Left ventricle myocardium inferior (tissue), 1 donor: ENCODE results near the gene BZW2. TPM values are rescaled to one million over a fixed set of nuclear protein-coding genes. Genes with fewer than 3 reads are reported as not detected.

ENCODE experiments used
- DNase-seq: peaks from one replicate; pipeline ENCODE4 v3.0.0-alpha.2; 2020
- H3K27ac ChIP-seq: fragments of 200-600 bp; replicated peaks from 2 replicates; pipeline ENCODE4 v1.8.0; 2021
- H3K27me3 ChIP-seq: fragments of 200-600 bp; 2 replicates; pipeline ENCODE4 v1.8.0; 2021; ENCODE audit warnings: low read depth
- H3K36me3 ChIP-seq: fragments of 200-600 bp; 2 replicates; pipeline ENCODE4 v1.8.0; 2021
- H3K4me1 ChIP-seq: fragments of 200-600 bp; 2 replicates; pipeline ENCODE4 v1.8.0; 2021
- H3K4me3 ChIP-seq: fragments of 200-600 bp; 2 replicates; pipeline ENCODE4 v1.8.0; 2021; ENCODE audit warnings: mild to moderate bottlenecking, moderate library complexity
- H3K9me3 ChIP-seq: fragments of 200-600 bp; replicated peaks from 2 replicates; pipeline ENCODE4 v1.8.0; 2021
- intact Hi-C: fragments of 100-400 bp; cut with micrococcal nuclease; formaldehyde crosslinking; loops from one replicate; pipeline ENCODE4 v1.11.0; 2022
- total RNA-seq: library from RNA; stranded (reverse); fragmentation: NEBNext Ultra II Directional; extraction: Animal tissue kit (Norgen Biotek cat#: 25700); gene quantifications from one replicate; pipeline ENCODE4 v1.2.1, GENCODE V29; 2021
- TF ChIP-seq, protein P1 (sequence below): fragments of 200-600 bp; IDR thresholded peaks from 2 replicates; pipeline ENCODE4 v1.8.0; 2021; ENCODE audit warnings: antibody characterized with exemption, mild to moderate bottlenecking, borderline replicate concordance
- donor health status: DM: no; HTN: yes; CAD: no; lungs with severe emphysema.

Gene BZW2
- total RNA-seq, 1 donor from 2014 or later, result 308 TPM

DNA sequence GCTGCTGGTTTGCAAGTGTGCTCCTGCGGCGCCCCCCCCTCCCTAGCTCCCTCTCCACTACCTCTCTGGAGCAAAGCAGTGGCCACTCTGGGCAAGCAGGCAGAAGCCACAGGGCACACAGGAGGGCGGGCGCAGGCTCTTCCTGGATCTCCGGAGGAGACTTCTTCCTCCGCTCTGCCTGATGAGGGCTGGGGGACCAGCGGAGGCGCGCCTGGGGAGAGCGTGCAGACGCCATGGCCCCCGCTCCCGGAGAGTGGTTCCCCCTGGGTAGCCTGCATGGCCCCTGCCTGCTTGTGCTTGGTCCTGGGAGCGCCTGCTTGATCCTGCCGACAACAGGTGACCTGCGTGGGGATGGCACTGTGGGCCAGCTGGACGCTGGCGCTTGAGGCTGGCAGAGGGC is 29.4 kb upstream of the BZW2 start:
- Histone ChIP-seq H3K4me1 (peaks cover 7% of the 10 kb centered on the region), H3K9me3 (no peaks in the 10 kb centered on the region), H3K27me3 (no peaks in the 10 kb centered on the region), H3K36me3 (peaks cover 72% of the 10 kb centered on the region), H3K4me3 (no peak overlapping the region), H3K27ac (no peak overlapping the region)
- no peak for DNase-seq
- intact Hi-C loops, result no loop called here
- TF ChIP-seq, protein P1, sequence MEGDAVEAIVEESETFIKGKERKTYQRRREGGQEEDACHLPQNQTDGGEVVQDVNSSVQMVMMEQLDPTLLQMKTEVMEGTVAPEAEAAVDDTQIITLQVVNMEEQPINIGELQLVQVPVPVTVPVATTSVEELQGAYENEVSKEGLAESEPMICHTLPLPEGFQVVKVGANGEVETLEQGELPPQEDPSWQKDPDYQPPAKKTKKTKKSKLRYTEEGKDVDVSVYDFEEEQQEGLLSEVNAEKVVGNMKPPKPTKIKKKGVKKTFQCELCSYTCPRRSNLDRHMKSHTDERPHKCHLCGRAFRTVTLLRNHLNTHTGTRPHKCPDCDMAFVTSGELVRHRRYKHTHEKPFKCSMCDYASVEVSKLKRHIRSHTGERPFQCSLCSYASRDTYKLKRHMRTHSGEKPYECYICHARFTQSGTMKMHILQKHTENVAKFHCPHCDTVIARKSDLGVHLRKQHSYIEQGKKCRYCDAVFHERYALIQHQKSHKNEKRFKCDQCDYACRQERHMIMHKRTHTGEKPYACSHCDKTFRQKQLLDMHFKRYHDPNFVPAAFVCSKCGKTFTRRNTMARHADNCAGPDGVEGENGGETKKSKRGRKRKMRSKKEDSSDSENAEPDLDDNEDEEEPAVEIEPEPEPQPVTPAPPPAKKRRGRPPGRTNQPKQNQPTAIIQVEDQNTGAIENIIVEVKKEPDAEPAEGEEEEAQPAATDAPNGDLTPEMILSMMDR, result no peak

DNA sequence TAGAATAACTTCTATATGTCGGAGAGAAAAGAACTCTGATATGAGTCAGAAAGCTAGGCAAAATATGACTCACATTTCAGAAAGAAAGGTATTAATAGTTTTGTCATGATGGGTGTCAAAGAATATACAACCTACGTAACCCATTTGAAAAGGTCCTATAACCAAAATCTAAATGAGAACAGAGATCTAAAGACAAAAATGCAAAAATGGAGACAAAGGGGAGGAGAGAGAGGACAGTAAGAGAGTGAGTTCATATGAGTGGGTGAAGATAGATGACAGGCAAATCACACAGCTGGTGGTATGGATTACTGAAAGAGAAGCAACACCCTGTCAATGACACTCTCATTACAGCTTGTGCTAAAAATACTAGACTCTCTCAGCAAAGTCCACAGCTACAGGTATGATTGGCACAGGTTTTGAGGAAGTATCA is 26.0 kb upstream of the BZW2 start:
- Histone ChIP-seq H3K4me3 (no peak overlapping the region), H3K27me3 (no peaks in the 10 kb centered on the region), H3K36me3 (peaks cover 85% of the 10 kb centered on the region), H3K27ac (no peak overlapping the region), H3K4me1 (peaks cover 7% of the 10 kb centered on the region), H3K9me3 (no peaks in the 10 kb centered on the region)
- intact Hi-C loops, result no loop called here
- TF ChIP-seq, protein P1, result no peak
- no peak for DNase-seq

DNA sequence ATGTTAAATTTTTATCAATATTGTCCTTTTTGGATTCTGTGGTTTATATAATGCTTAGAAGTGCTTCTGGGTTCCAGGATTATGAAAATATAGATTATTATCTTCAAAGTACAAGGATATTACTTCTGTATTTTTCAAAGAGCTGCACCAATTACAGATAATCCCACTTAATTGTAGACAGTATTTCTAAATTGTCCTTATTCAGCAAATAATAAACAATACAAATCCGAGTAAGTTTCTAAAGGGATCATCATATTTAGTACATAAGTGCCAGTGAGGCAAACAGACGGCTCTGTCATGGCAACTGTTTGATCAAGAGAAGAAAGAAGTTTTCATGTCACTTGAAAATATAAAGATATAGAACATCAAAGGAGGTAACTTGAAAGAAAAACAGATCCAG is 19.6 kb upstream of the BZW2 start:
- Histone ChIP-seq H3K27me3 (no peaks in the 10 kb centered on the region), H3K36me3 (peaks cover 49% of the 10 kb centered on the region), H3K9me3 (no peaks in the 10 kb centered on the region), H3K4me1 (no peaks in the 10 kb centered on the region), H3K4me3 (no peak overlapping the region), H3K27ac (no peak overlapping the region)
- TF ChIP-seq, protein P1, result no peak
- no peak for DNase-seq
- intact Hi-C loops, result no loop called here

DNA sequence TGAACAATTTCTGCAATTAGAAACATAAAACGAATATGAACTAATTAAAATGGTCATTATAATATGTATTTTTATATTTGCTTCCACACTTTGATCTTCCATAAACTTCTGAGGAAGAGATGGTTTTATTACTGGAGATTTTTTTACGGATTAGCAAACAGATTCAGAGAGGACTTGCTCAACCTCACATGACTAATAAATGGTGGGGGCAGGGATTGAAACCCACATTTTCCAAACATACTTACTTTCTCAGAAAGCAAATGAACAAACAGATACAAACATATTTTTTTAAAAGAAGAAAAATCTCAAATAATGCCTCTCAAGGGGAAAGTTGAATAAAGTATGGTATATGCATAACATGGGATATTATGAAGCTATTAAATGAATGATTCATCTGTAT is 18.7 kb upstream of the BZW2 start:
- no peak overlapping the region for H3K4me3 ChIP-seq
- no peak for DNase-seq
- H3K27ac ChIP-seq, result no peak overlapping the region
- peaks cover 40% of the 10 kb centered on the region for H3K36me3 ChIP-seq
- intact Hi-C loops, result no loop called here
- H3K27me3 ChIP-seq, result no peaks in the 10 kb centered on the region
- no peaks in the 10 kb centered on the region for H3K9me3 ChIP-seq
- TF ChIP-seq, protein P1, result no peak
- no peaks in the 10 kb centered on the region for H3K4me1 ChIP-seq

DNA sequence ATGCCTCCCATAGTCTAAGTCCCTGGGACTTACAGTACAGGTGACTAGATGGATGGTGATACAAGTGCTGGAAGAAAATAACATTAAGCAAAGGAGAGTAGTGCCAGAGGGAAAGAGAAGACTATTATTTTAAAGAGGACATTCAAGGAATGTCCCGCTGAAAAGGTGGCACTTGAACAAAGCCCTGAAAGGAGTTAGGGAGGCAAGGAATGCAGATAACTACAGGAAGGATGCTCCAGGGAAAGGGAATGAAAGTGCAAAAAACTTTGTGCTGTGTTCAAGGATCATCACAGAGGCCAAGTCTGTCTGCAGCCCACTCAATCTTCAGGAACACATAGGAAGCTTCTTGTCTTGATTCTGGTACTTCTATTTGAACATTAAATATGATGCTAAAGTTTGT is 15.3 kb upstream of the BZW2 start:
- intact Hi-C loops, result no loop called here
- Histone ChIP-seq H3K27me3 (no peaks in the 10 kb centered on the region), H3K9me3 (no peaks in the 10 kb centered on the region), H3K4me3 (no peak overlapping the region), H3K4me1 (peaks cover 20% of the 10 kb centered on the region), H3K36me3 (peaks cover 19% of the 10 kb centered on the region), H3K27ac (no peak overlapping the region)
- no peak for DNase-seq
- TF ChIP-seq, protein P1, result no peak

DNA sequence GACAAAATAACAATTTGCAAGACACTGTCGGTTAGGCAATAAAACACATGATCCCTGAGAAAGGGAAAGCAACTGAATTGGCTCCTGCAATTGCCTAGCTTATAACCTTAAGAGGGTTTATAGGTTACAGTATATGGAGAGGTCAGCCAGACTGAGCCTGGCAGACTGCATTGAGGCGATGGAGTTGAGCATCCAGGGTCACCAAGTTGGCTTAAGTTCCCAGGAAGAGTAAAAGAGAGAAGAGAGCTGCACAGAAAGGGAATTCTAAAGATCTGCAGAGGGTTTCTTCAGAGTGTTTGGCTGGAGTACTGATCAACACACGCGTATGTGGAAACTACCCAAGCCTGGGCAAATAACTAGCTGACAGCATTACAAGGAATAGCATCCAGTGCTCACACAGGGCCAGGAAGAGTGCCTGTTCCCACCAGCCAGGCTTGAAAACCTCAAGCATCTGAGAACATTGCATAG is 11.7 kb upstream of the BZW2 start:
- Histone ChIP-seq H3K36me3 (peaks cover 14% of the 10 kb centered on the region), H3K4me3 (no peak overlapping the region), H3K9me3 (no peaks in the 10 kb centered on the region), H3K27me3 (no peaks in the 10 kb centered on the region), H3K4me1 (peaks cover 57% of the 10 kb centered on the region), H3K27ac (peak overlapping the region; percentile 48)
- TF ChIP-seq, protein P1, result no peak
- no peak for DNase-seq
- intact Hi-C loops, result no loop called here
